ENCODE measurements around the gene BRMS1. TPM values are rescaled to one million over a fixed set of nuclear protein-coding genes. Genes with fewer than 3 reads are reported as not detected.
A peak's percentile ranks its signal among the peaks of the same experiment; 100 is the strongest.

BRMS1 gene
- total RNA-seq, 2 donors from 2014 or later = 19.2 to 33.3 TPM

DNA sequence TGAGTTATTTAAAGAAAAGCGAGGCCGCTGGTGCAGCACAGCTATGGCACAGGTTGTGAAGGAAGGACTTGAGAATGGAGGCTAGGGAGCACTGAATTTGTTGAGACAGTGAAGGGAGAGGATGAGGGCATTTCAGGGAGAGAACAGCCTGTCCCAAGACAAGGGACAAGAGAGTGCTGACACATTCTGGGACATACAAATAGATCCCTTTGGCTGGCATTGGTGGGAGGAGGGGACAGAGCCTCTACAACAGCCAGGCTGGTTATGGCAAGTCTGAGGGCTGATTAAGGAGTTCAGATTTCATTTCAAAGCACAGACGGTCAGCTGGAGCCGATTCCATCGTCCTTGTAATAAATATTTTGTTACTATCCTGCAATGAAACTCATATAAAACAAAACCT lies 28.4 kb upstream of the BRMS1 start:
- Histone ChIP-seq H3K27me3 (no peaks in the 10 kb centered on the region), H3K9me3 (no peaks in the 10 kb centered on the region), H3K4me1 (peaks cover 0 to 44% of the 10 kb centered on the region in 2 donors), H3K4me3 (no peak overlapping the region), H3K36me3 (peaks cover 10% of the 10 kb centered on the region), H3K27ac (peak overlapping the region; percentile 84 to 93)
- TF ChIP-seq, protein P1, sequence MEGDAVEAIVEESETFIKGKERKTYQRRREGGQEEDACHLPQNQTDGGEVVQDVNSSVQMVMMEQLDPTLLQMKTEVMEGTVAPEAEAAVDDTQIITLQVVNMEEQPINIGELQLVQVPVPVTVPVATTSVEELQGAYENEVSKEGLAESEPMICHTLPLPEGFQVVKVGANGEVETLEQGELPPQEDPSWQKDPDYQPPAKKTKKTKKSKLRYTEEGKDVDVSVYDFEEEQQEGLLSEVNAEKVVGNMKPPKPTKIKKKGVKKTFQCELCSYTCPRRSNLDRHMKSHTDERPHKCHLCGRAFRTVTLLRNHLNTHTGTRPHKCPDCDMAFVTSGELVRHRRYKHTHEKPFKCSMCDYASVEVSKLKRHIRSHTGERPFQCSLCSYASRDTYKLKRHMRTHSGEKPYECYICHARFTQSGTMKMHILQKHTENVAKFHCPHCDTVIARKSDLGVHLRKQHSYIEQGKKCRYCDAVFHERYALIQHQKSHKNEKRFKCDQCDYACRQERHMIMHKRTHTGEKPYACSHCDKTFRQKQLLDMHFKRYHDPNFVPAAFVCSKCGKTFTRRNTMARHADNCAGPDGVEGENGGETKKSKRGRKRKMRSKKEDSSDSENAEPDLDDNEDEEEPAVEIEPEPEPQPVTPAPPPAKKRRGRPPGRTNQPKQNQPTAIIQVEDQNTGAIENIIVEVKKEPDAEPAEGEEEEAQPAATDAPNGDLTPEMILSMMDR (IDR thresholded peaks at IDR 0.05) = no peak
- no peak for DNase-seq (ENCODE audit: low spot score)

DNA sequence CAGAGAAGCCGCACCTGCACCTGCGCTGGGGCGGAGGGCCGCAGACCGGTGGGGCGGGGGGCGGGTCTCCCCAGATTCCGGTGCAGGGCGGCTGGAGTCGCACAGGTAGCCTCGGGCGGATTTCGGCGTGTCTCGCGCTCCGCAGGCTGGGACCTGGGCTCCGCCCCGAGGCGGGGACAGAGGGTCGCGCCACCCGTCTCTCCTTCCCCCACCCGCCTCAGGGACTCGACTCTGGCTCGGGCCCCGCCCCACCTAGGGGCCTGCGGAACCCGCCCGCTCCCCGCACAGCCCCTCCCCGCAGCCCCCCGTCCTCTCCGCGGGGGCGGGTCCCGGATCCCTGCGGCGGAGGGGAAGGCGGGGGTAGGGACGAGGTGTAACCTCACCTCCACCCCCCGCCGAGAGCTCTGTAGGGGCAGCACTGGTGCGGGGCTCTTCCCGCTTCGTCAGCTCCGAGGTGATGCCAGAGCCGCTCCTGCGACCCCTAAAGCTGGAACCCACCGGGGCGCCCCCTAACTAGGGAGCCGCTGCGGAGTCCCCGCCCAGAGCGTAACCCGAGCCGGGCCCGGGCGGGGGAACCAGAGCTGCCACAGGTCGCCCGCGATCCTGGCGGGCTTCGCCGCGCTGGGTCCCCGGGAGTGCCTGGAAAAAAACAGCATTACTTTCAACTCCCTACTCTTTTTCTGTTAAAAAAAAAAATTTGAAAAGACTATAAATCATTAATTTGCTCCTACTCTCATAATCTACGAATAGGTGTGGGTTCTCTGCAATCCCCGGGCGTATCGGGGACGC lies 26.9 kb upstream of the BRMS1 start, which contains the start of gene SLC29A2:
TSS of gene SLC29A2 (minus strand) at position 134 of the 789 bp plus-strand sequence. CDS start 169 bp downstream, outside the sequence.
- H3K9me3 ChIP-seq = no peaks in the 10 kb centered on the region
- H3K4me1 ChIP-seq = peaks cover 0 to 46% of the 10 kb centered on the region in 2 donors
- peaks cover 17% of the 10 kb centered on the region for H3K36me3 ChIP-seq
- DNase-seq (ENCODE audit: low spot score) = no peak
- TF ChIP-seq, protein P1 (IDR thresholded peaks at IDR 0.05) = no peak
- H3K4me3 ChIP-seq = peak within 1 kb of the TSS; percentile 85 to 92
- H3K27me3 ChIP-seq = no peaks in the 10 kb centered on the region
- peak within 1 kb of the TSS; percentile 84 to 93 for H3K27ac ChIP-seq

DNA sequence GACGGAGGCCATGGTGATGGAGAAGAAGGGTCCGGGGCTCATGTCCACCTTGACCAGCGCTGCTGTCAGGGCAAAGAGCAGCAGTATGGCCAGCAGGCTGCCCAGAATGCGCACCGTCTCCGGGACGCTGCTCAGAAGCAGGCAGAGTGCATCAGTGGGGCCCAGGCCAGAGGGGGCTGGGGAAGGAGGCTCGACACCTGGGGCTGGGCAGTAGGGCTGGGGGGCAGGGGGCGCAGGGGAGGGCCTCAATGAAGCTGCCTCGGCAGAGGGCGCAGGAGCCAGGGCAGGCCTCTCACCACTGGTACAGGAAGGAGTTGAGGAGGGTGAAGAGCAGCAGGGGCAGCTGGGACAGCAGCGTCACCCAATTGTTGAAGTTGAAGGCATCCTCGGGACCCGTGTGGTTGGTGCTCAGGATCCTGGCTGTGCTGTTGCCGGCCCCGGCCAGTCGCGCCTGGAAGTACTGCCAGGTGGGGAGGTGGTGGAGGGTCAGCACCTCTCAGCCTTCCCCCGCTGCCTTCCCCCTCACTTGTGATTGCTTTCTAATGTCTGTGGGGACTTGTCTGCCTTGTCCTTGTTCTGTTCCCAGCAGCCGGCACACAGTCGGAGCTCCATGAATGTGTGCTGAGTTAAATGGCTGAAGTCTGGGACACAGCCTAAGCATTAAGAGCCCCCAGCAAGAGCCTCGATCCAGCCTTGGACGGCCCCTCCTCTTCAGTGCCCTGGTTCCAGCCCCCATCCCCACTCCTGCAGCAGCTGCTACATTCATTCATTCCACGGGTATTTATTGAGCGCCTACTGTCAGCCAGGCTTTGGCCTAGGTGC lies 24.4 kb upstream of the BRMS1 start:
- Histone ChIP-seq H3K27ac (peak overlapping the region in 1 of 2 donors; percentile 93), H3K4me3 (no peak overlapping the region), H3K4me1 (peaks cover 0 to 46% of the 10 kb centered on the region in 2 donors), H3K27me3 (no peaks in the 10 kb centered on the region), H3K9me3 (no peaks in the 10 kb centered on the region), H3K36me3 (peaks cover 23% of the 10 kb centered on the region)
- DNase-seq (ENCODE audit: low spot score) = no peak
- TF ChIP-seq, protein P1 (IDR thresholded peaks at IDR 0.05) = no peak

DNA sequence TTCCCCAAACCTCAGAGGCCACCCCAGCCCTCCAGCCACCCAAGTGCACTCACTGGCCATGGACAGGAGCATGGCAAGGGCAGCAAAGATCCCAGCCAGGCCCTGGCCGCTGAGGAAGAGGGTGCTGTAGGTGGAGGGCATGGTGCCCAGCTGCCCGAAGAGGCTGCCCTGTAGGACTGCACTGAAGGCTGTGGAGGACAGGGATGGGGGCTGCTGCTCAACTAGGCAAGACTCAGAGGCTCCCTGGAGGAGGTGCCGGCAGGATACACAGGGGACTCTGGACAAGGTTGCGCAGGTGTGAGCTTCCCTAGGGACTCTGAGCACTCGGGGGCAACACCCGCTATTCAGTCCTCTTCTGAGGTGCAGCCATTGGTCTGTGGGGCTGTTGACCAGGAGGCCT lies 23.6 kb upstream of the BRMS1 start:
- Histone ChIP-seq H3K36me3 (peaks cover 23% of the 10 kb centered on the region), H3K27me3 (no peaks in the 10 kb centered on the region), H3K27ac (no peak overlapping the region), H3K4me3 (no peak overlapping the region), H3K9me3 (no peaks in the 10 kb centered on the region), H3K4me1 (peaks cover 0 to 52% of the 10 kb centered on the region in 2 donors)
- DNase-seq (ENCODE audit: low spot score) = no peak
- TF ChIP-seq, protein P1 (IDR thresholded peaks at IDR 0.05) = no peak

DNA sequence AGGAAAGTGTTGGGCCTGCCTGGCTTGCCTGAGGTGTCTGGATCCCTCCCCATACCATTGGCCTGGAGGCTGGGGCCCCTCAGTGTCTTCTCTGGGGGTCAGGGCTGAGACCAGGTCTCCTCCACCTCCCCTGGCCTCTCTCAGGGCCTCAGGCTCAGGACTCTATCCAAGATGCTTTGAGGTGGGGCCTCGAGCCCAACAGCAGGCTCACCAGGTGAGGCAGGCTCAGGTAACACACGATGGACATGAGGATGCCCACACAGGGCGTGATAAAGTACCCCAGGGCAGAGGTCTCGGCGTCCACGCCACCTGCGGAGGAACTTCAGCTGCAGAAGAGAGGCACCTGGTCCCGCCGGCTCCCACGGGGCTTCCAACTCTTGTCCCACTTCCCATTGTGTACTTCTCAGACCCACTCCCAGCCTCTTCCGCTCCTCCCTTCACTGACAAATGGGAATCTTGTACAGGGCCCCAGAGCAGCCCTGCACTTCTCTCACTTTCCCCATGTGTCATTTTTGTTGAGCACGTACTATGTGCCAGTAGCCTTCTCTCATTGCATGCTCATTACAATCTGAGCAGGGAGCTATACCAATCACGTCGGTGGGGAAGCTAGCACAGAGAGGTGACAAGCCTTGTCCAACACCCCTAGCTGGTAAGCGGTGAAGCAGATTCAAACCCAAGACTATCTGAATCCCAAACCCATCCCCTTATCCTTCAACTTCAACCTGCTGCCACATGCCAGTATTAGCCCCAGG lies 22.8 kb upstream of the BRMS1 start:
- Histone ChIP-seq H3K4me3 (no peak overlapping the region), H3K4me1 (peaks cover 0 to 56% of the 10 kb centered on the region in 2 donors), H3K36me3 (peaks cover 23% of the 10 kb centered on the region), H3K9me3 (no peaks in the 10 kb centered on the region), H3K27ac (no peak overlapping the region), H3K27me3 (no peaks in the 10 kb centered on the region)
- no peak for DNase-seq (ENCODE audit: low spot score)
- TF ChIP-seq, protein P1 (IDR thresholded peaks at IDR 0.05) = no peak
